AG20443 (cell line): ENCODE results near the gene C11orf91.

ENCODE experiments used
- DNase-seq: peaks from one replicate; pipeline ENCODE4 v3.0.0; 2012; ENCODE audit warnings: low spot score, mixed read lengths

The C11orf91 gene

DNA sequence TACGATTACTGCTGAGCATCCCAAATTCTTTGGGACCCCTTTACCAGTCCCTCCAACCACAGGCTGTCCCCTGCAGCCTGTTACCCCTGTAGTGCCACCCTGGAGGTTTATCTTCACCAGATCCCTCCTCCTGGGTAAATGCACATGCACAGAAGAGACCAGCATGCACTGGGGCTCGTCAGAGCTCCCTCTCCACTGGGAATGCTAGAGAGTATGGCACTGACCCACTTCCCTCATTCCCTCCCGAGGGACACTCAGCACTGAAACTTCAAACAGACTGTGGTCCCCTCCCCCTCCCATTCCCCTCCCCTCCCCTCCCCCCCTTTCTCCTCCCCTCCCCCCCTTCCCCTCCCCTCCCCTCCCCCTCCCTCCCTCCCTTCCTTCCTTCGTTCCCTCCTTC lies 49.1 kb downstream of the C11orf91 start:
- no peak for DNase-seq

DNA sequence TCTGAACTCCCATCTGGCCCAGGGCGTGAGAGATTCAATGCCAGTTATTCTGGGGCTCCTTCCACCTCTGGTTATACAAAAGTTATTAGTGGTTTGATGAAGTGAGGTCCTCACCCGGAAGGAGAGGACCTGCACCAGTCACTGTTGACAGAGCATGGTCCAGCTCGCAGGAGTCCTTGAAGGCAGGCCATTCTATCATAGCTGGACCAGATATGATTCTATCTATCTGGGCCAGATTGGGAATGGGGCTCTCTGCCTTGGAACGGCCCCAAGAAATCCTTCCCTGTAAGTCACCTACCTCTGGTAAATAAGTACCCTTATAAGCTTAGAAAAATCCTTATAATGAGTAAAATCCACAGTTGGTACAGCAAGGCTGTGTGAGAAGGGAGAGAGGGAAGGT lies 50.7 kb downstream of the C11orf91 start:
- no peak for DNase-seq
